Nucleus accumbens (tissue), 56 donors: ENCODE results near the gene F2RL1.
A peak's percentile ranks its signal among the peaks of the same experiment; 100 is the strongest.
"Not testable (repeated sequence)": the region's sequence is repeated elsewhere in the genome, so short reads cannot be mapped to it uniquely, and the experiment has no call there.

Source experiments
- DNase-seq, 56 donors: peaks; one replicate each; lab custom pipeline; 2025; lab: John Stamatoyannopoulos, UW

The F2RL1 gene

GRCh38 chr5:76849419-76850291, 30.8 kb downstream of the F2RL1 start, which contains the start of gene S100Z:
Gene S100Z, plus strand, starts transcription at chr5:76850014. Its CDS starts 25,346 bp downstream, at chr5:76875360.
- peak in 1 of 56 donors; percentile 4 for DNase-seq

- peak in 15 of 56 donors; percentile 1 to 40 (median 19) for DNase-seq
Measured at GRCh38 chr5:76850543-76851145, 31.8 kb downstream of the F2RL1 start.

GRCh38 chr5:76851728-76852369, 33.0 kb downstream of the F2RL1 start:
- DNase-seq, result no peak

GRCh38 chr5:76852772-76853171, 33.9 kb downstream of the F2RL1 start:
- DNase-seq, result no peak

- DNase-seq, result not testable (repeated sequence)
Measured at GRCh38 chr5:76853741-76854140, 34.9 kb downstream of the F2RL1 start.

GRCh38 chr5:76854644-76855043, 35.8 kb downstream of the F2RL1 start:
- no peak for DNase-seq

GRCh38 chr5:76855501-76855900, 36.7 kb downstream of the F2RL1 start:
- DNase-seq, result not testable (repeated sequence)

- peak in 2 of 56 donors; percentile 2 to 3 for DNase-seq
Measured at GRCh38 chr5:76855961-76856360, 37.1 kb downstream of the F2RL1 start.

- not testable (repeated sequence) for DNase-seq
Measured at GRCh38 chr5:76856800-76857199, 38.0 kb downstream of the F2RL1 start.

- no peak for DNase-seq
Measured at GRCh38 chr5:76859591-76860247, 40.9 kb downstream of the F2RL1 start.

- DNase-seq, result no peak
Measured at GRCh38 chr5:76861612-76862011, 42.8 kb downstream of the F2RL1 start.

GRCh38 chr5:76863001-76863400, 44.2 kb downstream of the F2RL1 start:
- no peak for DNase-seq

GRCh38 chr5:76866503-76866902, 47.7 kb downstream of the F2RL1 start:
- DNase-seq, result no peak

- no peak for DNase-seq
Measured at GRCh38 chr5:76867038-76867437, 48.2 kb downstream of the F2RL1 start.

- peak in 46 of 56 donors; percentile 1 to 82 (median 32) for DNase-seq
Measured at GRCh38 chr5:76867827-76868693, 49.2 kb downstream of the F2RL1 start.

GRCh38 chr5:76870046-76870445, 51.2 kb downstream of the F2RL1 start:
- no peak for DNase-seq

GRCh38 chr5:76874088-76874581, 55.3 kb downstream of the F2RL1 start:
- DNase-seq, result no peak
